Measurements from ENCODE around the gene PBX3. TPM values are rescaled to one million over a fixed set of nuclear protein-coding genes. Genes with fewer than 3 reads are reported as not detected.
"Not testable (repeated sequence)": the region's sequence is repeated elsewhere in the genome, so short reads cannot be mapped to it uniquely, and the experiment has no call there.

PBX3 gene
- polyA plus RNA-seq, 1 donor (not counting 4 experiments of a cell fraction or from before 2014, with no cell fraction given), result 26.3 TPM

DNA sequence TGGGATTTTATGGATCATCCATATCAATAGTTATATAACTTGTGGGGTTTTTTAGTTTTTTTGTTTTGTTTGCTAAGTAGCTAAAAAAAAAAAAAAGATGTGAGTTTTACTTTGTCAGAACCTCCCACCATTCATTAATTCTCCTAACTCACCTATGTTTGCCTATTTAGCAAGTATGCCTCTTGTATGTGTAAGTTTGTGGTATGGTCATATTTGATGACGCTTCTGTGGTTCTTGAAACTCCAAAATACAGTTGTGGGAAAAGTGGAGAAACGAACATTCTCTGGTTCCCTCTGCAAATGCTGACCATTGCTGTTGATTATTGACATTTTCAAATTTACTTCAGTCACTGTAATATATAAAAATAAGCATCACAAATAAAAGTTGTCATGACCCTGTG is 75.7 kb downstream of the PBX3 start:
- dilution Hi-C loops (cut with MboI; ENCODE audit: extremely low pct_ligation_motif_present, low sequenced_read_pairs), result no loop called here
- peaks cover 5% of the 10 kb centered on the region for H3K4me1 ChIP-seq (ENCODE audit: control insufficient read depth, extremely low read depth, insufficient read depth, low read length)
- H4K20me1 ChIP-seq (ENCODE audit: control insufficient read depth, extremely low read depth, insufficient read depth, low read length), result no peaks in the 10 kb centered on the region
- no peaks in the 10 kb centered on the region for H3K27me3 ChIP-seq (ENCODE audit: control insufficient read depth, extremely low read depth, insufficient read depth, low read length)
- FAIRE-seq (no peak), DNase-seq (ENCODE audit: low read depth, low spot score) (no peak)
- peaks cover 5% of the 10 kb centered on the region for H3K79me2 ChIP-seq (ENCODE audit: control insufficient read depth, insufficient read depth, low read length)
- H3K36me3 ChIP-seq (ENCODE audit: control insufficient read depth in 2 of 2, extremely low read depth in 1 of 2, insufficient read depth in 2 of 2, low read length in 2 of 2), result no peaks in the 10 kb centered on the region
- no peak overlapping the region for H2AFZ ChIP-seq (ENCODE audit: control insufficient read depth, low read length)
- no peak overlapping the region for H3K4me2 ChIP-seq (ENCODE audit: control insufficient read depth, extremely low read depth, insufficient read depth, low read depth, low read length)
- no peak overlapping the region for H3K9ac ChIP-seq (ENCODE audit: control insufficient read depth, extremely low read depth, insufficient read depth, low read length)
- TF ChIP-seq EZH2 (IDR thresholded peaks at IDR 0.05; ENCODE audit: low read length), result no peak
- TF ChIP-seq, protein P1, sequence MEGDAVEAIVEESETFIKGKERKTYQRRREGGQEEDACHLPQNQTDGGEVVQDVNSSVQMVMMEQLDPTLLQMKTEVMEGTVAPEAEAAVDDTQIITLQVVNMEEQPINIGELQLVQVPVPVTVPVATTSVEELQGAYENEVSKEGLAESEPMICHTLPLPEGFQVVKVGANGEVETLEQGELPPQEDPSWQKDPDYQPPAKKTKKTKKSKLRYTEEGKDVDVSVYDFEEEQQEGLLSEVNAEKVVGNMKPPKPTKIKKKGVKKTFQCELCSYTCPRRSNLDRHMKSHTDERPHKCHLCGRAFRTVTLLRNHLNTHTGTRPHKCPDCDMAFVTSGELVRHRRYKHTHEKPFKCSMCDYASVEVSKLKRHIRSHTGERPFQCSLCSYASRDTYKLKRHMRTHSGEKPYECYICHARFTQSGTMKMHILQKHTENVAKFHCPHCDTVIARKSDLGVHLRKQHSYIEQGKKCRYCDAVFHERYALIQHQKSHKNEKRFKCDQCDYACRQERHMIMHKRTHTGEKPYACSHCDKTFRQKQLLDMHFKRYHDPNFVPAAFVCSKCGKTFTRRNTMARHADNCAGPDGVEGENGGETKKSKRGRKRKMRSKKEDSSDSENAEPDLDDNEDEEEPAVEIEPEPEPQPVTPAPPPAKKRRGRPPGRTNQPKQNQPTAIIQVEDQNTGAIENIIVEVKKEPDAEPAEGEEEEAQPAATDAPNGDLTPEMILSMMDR (optimal IDR thresholded peaks at IDR 0.05 in 1 of 3, IDR thresholded peaks at IDR 0.05 in 1 of 3, conservative IDR thresholded peaks at IDR 0.05 in 1 of 3; ENCODE audit: extremely low read depth in 1 of 3, insufficient read depth in 2 of 3, low read length in 3 of 3), result no peak
- no peak overlapping the region for H3K4me3 ChIP-seq (ENCODE audit: control insufficient read depth in 2 of 3, extremely low read depth in 1 of 3, insufficient read depth in 2 of 3, low read depth in 1 of 3, low read length in 3 of 3)
- no peaks in the 10 kb centered on the region for H3K9me3 ChIP-seq (ENCODE audit: control insufficient read depth, low read depth, low read length)
- H3K9me1 ChIP-seq (ENCODE audit: control insufficient read depth, extremely low read depth, insufficient read depth, low read length), result no peaks in the 10 kb centered on the region
- H3K27ac ChIP-seq (ENCODE audit: control insufficient read depth, insufficient read depth, low read length), result no peak overlapping the region

DNA sequence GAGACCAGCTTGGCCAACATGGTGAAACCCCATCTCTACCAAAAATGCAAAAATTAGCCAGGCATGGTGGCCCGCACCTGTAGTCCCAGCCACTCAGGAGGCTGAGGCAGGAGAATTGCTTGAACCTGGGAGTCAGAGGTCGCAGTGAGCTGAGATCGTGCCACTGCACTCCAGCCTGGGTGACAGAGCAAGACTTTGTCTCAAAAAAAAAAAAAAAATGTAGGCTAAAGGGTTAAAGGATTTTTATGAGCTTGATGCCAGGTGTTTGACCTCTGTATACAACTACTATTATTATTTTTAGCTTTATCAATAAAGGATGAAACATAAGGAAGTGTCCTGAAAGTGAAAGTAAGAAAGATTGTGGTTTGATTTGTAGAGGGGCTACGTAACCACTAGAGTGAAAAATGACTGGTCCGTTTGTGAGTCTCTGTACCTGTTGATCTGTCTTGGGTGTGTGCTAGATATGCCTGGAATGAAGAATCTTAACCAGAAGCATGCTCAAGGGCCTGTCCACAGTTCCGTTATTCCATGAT is 76.8 kb downstream of the PBX3 start:
- H3K4me1 ChIP-seq (ENCODE audit: control insufficient read depth, extremely low read depth, insufficient read depth, low read length); H3K27me3 ChIP-seq (ENCODE audit: control insufficient read depth, extremely low read depth, insufficient read depth, low read length); DNase-seq (ENCODE audit: low read depth, low spot score); H3K4me3 ChIP-seq (ENCODE audit: control insufficient read depth in 2 of 3, extremely low read depth in 1 of 3, insufficient read depth in 2 of 3, low read depth in 1 of 3, low read length in 3 of 3); H4K20me1 ChIP-seq (ENCODE audit: control insufficient read depth, extremely low read depth, insufficient read depth, low read length); H3K9me1 ChIP-seq (ENCODE audit: control insufficient read depth, extremely low read depth, insufficient read depth, low read length); dilution Hi-C loops (cut with MboI; ENCODE audit: extremely low pct_ligation_motif_present, low sequenced_read_pairs); H3K4me2 ChIP-seq (ENCODE audit: control insufficient read depth, extremely low read depth, insufficient read depth, low read depth, low read length); H3K9ac ChIP-seq (ENCODE audit: control insufficient read depth, extremely low read depth, insufficient read depth, low read length); H3K9me3 ChIP-seq (ENCODE audit: control insufficient read depth, low read depth, low read length); H3K36me3 ChIP-seq (ENCODE audit: control insufficient read depth in 2 of 2, extremely low read depth in 1 of 2, insufficient read depth in 2 of 2, low read length in 2 of 2); H2AFZ ChIP-seq (ENCODE audit: control insufficient read depth, low read length); H3K27ac ChIP-seq (ENCODE audit: control insufficient read depth, insufficient read depth, low read length); H3K79me2 ChIP-seq (ENCODE audit: control insufficient read depth, insufficient read depth, low read length): not testable (repeated sequence)
- peak; percentile 41 for FAIRE-seq

DNA sequence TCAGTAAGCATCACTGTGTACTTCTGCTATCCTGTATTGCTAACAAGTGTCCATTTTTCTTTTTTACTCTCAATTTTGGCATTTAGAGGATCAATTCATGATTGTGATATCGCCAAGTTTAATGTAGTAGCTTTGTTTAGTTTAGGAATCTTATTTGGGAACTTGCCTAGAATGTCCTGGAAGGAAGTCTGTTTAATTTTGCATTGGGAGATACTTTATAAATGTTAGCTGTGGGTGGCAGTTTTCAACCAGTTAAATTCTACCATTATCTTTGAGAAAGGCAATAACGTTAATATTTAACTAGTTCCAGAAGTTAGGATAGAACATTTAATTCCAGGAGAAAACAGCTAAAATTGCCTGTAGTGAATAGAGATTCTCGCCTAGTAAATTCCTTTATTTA is 78.6 kb downstream of the PBX3 start:
- H3K27me3 ChIP-seq (ENCODE audit: control insufficient read depth, extremely low read depth, insufficient read depth, low read length), result no peaks in the 10 kb centered on the region
- peaks cover 7% of the 10 kb centered on the region for H3K79me2 ChIP-seq (ENCODE audit: control insufficient read depth, insufficient read depth, low read length)
- H3K9me3 ChIP-seq (ENCODE audit: control insufficient read depth, low read depth, low read length), result no peaks in the 10 kb centered on the region
- H4K20me1 ChIP-seq (ENCODE audit: control insufficient read depth, extremely low read depth, insufficient read depth, low read length), result no peaks in the 10 kb centered on the region
- H3K4me2 ChIP-seq (ENCODE audit: control insufficient read depth, extremely low read depth, insufficient read depth, low read depth, low read length), result no peak overlapping the region
- dilution Hi-C loops (cut with MboI; ENCODE audit: extremely low pct_ligation_motif_present, low sequenced_read_pairs), result no loop called here
- no peak overlapping the region for H2AFZ ChIP-seq (ENCODE audit: control insufficient read depth, low read length)
- H3K27ac ChIP-seq (ENCODE audit: control insufficient read depth, insufficient read depth, low read length), result no peak overlapping the region
- DNase-seq (ENCODE audit: low read depth, low spot score), result no peak
- H3K4me3 ChIP-seq (ENCODE audit: control insufficient read depth in 2 of 3, extremely low read depth in 1 of 3, insufficient read depth in 2 of 3, low read depth in 1 of 3, low read length in 3 of 3), result no peak overlapping the region
- H3K9me1 ChIP-seq (ENCODE audit: control insufficient read depth, extremely low read depth, insufficient read depth, low read length), result no peaks in the 10 kb centered on the region
- H3K9ac ChIP-seq (ENCODE audit: control insufficient read depth, extremely low read depth, insufficient read depth, low read length), result no peak overlapping the region
- no peak for TF ChIP-seq EZH2 (IDR thresholded peaks at IDR 0.05; ENCODE audit: low read length)
- TF ChIP-seq, protein P1 (optimal IDR thresholded peaks at IDR 0.05 in 1 of 3, IDR thresholded peaks at IDR 0.05 in 1 of 3, conservative IDR thresholded peaks at IDR 0.05 in 1 of 3; ENCODE audit: extremely low read depth in 1 of 3, insufficient read depth in 2 of 3, low read length in 3 of 3), result no peak
- no peaks in the 10 kb centered on the region for H3K4me1 ChIP-seq (ENCODE audit: control insufficient read depth, extremely low read depth, insufficient read depth, low read length)
- H3K36me3 ChIP-seq (ENCODE audit: control insufficient read depth in 2 of 2, extremely low read depth in 1 of 2, insufficient read depth in 2 of 2, low read length in 2 of 2), result no peaks in the 10 kb centered on the region
- no peak for FAIRE-seq
